Nephron progenitor cell (in vitro differentiated cells): ENCODE data around the gene UNCX.

Source experiments
- DNase-seq: peaks from one replicate; pipeline ENCODE4 v3.0.0; 2021
- H3K27ac Mint-ChIP-seq: 2 replicates; pipeline ENCODE4 v1.8.0; 2021; ENCODE audit warnings: mild to moderate bottlenecking, moderate library complexity, mixed read lengths
- H3K27me3 Mint-ChIP-seq: 2 replicates; pipeline ENCODE4 v1.8.0; 2021; ENCODE audit warnings: mild to moderate bottlenecking, low read depth, mixed read lengths; ENCODE audit not compliant: poor library complexity
- H3K36me3 Mint-ChIP-seq: 2 replicates; pipeline ENCODE4 v1.8.0; 2021; ENCODE audit warnings: low read depth, mixed read lengths
- H3K4me1 Mint-ChIP-seq: 2 replicates; pipeline ENCODE4 v1.8.0; 2021; ENCODE audit warnings: mixed read lengths
- H3K4me3 Mint-ChIP-seq: 2 replicates; pipeline ENCODE4 v1.8.0; 2021; ENCODE audit warnings: mild to moderate bottlenecking, moderate library complexity, mixed read lengths
- H3K9me3 Mint-ChIP-seq: 2 replicates; pipeline ENCODE4 v1.8.0; 2021; ENCODE audit warnings: mild to moderate bottlenecking, moderate library complexity, mixed read lengths
- TF ChIP-seq, protein P1 (sequence below): fragments of 200-600 bp; sonication (generic); IDR thresholded peaks from 2 replicates; pipeline ENCODE4 v1.5.0; 2021; ENCODE audit warnings: antibody characterized with exemption

UNCX gene

DNA sequence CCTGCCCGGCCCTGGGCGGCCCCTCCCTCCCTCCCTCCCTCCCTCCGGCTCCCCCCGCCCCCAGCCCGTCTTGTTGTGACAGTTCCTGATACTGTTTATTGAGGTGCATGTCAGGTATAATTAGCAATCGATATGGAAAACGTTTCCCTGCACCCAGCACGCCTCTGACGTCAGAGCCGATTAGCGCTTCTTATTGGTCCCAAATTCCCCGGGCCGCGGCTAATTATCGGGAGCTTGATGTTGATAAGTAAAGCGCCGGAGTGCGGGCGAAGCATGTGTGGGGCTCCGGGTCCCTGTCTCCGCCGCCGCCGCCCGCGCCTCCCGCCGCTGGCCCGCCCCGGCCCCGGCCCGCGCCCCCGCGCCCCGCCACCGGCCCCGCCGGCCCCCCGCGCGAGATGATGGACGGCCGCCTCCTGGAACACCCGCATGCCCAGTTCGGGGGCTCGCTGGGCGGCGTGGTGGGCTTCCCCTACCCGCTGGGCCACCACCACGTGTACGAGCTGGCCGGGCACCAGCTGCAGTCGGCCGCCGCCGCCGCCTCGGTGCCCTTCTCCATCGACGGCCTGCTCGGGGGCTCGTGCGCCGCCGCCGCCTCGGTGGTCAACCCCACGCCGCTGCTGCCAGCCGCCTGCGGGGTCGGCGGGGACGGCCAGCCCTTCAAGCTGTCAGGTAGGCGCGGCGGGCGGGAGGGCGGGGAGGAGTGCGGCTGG is at the start of gene UNCX:
UNCX (plus strand) TSS at position 250 of the 710 bp plus-strand sequence; CDS start at position 396, 146 bp downstream.
- peak; percentile 64 for DNase-seq
- Mint-ChIP-seq H3K36me3 (no peaks in the 10 kb centered on the region), H3K4me1 (peaks cover 45% of the 10 kb centered on the region), H3K9me3 (no peaks in the 10 kb centered on the region), H3K4me3 (peak within 1 kb of the TSS; percentile 81), H3K27me3 (peaks cover 86% of the 10 kb centered on the region), H3K27ac (no peak within 1 kb of the TSS)
- TF ChIP-seq, protein P1, sequence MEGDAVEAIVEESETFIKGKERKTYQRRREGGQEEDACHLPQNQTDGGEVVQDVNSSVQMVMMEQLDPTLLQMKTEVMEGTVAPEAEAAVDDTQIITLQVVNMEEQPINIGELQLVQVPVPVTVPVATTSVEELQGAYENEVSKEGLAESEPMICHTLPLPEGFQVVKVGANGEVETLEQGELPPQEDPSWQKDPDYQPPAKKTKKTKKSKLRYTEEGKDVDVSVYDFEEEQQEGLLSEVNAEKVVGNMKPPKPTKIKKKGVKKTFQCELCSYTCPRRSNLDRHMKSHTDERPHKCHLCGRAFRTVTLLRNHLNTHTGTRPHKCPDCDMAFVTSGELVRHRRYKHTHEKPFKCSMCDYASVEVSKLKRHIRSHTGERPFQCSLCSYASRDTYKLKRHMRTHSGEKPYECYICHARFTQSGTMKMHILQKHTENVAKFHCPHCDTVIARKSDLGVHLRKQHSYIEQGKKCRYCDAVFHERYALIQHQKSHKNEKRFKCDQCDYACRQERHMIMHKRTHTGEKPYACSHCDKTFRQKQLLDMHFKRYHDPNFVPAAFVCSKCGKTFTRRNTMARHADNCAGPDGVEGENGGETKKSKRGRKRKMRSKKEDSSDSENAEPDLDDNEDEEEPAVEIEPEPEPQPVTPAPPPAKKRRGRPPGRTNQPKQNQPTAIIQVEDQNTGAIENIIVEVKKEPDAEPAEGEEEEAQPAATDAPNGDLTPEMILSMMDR = no peak

DNA sequence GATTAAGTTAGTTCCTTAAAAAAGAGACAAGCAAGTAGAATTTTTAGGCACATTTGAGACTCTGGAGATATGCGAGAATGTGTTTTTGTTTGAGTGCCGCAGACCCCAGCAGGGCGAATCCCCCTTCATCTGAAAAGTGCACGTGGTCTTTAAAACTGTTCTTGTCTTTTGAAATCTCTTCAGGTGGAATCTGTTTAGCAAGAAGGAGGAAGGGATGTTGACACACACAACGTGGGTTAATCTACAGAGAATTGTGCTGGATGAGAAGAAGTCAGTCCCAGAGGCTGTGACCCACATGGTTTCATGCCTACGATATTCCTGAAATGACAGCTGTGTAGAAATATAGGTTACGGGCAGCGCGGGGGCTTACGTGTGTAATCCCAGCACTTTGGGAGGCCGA is 45.5 kb upstream of the UNCX start:
- H3K36me3 Mint-ChIP-seq = peaks cover 4% of the 10 kb centered on the region
- peaks cover 87% of the 10 kb centered on the region for H3K27me3 Mint-ChIP-seq
- H3K9me3 Mint-ChIP-seq = peaks cover 36% of the 10 kb centered on the region
- no peak overlapping the region for H3K4me3 Mint-ChIP-seq
- DNase-seq = no peak
- H3K27ac Mint-ChIP-seq = no peak overlapping the region
- H3K4me1 Mint-ChIP-seq = peaks cover 10% of the 10 kb centered on the region
- TF ChIP-seq, protein P1 = no peak

DNA sequence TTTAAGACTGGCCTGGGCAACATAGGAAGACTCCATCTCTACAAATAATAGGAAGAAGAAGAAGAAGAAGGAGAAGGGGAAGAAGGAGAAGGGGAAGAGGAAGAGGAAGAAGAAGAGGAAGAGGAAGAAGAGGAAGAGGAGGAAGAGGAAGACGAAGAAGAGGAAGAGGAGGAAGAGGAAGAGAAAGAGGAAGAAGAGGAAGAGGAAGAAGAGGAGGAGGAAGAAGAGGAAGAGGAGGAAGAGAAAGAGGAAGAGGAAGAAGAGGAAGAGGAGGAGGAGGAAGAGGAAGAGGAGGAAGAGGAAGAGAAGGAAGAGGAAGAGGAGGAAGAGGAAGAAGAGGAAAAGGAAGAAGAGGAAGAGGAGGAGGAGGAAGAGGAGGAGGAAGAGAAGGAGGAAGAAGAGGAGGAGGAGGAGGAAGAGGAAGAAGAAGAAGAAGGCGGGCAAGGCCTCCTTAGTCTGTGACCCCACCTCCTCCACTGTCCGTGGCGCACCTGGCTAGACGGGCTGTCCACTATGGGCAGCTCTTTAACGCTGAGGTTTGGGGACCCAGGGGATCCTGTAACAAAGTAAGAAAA is 43.9 kb upstream of the UNCX start:
- no peak for DNase-seq
- Mint-ChIP-seq H3K27ac (no peak overlapping the region), H3K9me3 (peaks cover 38% of the 10 kb centered on the region), H3K4me3 (no peak overlapping the region), H3K36me3 (peaks cover 4% of the 10 kb centered on the region), H3K27me3 (peaks cover 93% of the 10 kb centered on the region), H3K4me1 (peaks cover 4% of the 10 kb centered on the region)
- TF ChIP-seq, protein P1 = no peak

DNA sequence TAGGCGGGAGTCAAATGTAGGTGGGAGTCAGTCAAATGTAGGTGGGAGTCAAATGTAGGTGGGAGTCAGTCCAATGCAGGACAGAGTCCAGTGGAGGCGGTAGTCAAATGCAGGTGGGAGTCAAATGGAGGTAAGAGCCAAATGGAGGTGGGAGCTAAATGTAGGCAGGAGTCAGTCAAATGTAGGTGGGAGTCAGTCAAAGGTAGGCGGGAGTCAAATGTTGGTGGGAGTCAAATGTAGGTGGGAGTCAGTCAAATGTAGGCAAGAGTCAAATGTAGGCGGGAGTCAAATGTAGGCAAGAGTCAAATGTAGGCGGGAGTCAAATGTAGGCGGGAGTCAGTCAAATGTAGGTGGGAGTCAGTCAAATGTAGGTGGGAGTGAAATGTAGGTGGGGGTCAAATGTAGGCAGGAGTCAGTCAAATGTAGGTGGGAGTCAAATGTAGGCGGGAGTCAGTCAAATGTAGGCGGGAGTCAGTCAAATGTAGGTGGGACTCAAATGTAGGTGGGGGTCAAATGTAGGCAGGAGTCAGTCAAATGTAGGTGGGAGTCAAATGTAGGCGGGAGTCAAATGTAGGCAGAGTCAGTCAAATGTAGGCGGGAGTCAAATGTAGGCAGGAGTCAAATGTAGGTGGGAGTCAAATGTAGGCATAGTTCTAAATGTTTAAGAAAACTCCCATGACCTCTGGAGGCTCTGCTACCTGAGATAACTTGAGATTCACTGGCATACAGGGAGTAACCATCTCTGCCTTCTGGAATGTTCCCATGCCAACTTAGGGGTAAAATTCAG is 42.5 kb upstream of the UNCX start:
- no peak overlapping the region for H3K4me3 Mint-ChIP-seq
- peaks cover 4% of the 10 kb centered on the region for H3K36me3 Mint-ChIP-seq

DNA sequence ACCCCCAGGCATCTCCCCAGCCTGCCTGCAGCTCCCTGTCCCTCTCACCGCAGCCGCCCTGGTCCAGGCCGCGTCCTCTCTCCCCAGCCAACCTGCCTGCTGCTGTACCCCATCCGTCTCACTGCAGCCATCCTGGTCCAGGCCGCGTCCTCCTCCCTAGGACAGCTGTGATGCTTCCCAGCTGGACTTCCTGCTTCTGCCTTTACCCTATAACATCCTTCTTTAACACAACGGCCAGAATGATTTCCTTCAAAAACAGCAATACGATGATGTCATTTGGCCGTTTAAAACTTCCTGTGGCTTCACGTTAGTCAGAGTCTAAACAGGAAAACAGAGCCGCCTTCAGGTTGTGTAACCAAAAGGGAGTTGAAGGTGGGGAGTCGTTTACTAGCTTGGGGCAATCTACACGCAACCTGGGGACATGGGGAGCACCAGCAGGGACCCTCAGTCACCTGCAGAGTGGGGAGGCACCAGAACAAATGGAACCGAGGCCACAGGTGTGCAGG is 40.4 kb upstream of the UNCX start:
- Mint-ChIP-seq H3K27me3 (peaks cover 80% of the 10 kb centered on the region), H3K36me3 (peaks cover 4% of the 10 kb centered on the region), H3K27ac (no peak overlapping the region), H3K4me3 (no peak overlapping the region), H3K9me3 (peaks cover 30% of the 10 kb centered on the region), H3K4me1 (peaks cover 13% of the 10 kb centered on the region)
- TF ChIP-seq, protein P1 = no peak
- DNase-seq = no peak

More for the DNA sequence above, 42.5 kb upstream of the UNCX start:
- peaks cover 38% of the 10 kb centered on the region for H3K9me3 Mint-ChIP-seq
- DNase-seq = no peak
- no peak overlapping the region for H3K27ac Mint-ChIP-seq
- TF ChIP-seq, protein P1 = no peak
- H3K27me3 Mint-ChIP-seq = peaks cover 93% of the 10 kb centered on the region
- H3K4me1 Mint-ChIP-seq = peaks cover 7% of the 10 kb centered on the region
